SK-N-SH treated with all-trans-retinoic acid at 6 μM for 48 hours (cell line): ENCODE measurements around the gene SOX1.

Experiments
- ATAC-seq: fragments of 200-7000 bp; cut with Tn5 transposase; 3 replicates; pipeline ENCODE4 v1.9.1; 2020; ENCODE audit warnings: mild to moderate bottlenecking, moderate library complexity
- ARNTL ChIP-seq: fragments of 450-650 bp; formaldehyde crosslinking; IDR thresholded peaks from 2 replicates; pipeline ENCODE4 v1.5.0; 2020; ENCODE audit warnings: low read depth, mild to moderate bottlenecking, moderate library complexity, borderline replicate concordance
- CSDC2 ChIP-seq: fragments of 250-450 bp; sonication (Bioruptor Pico); IDR thresholded peaks from 2 replicates; pipeline ENCODE4 v1.5.0; 2020; ENCODE audit warnings: mild to moderate bottlenecking, moderate library complexity
- ESRRG ChIP-seq: fragments of 250-450 bp; sonication (Bioruptor Pico); IDR thresholded peaks from 2 replicates; pipeline ENCODE4 v1.6.1; 2021; ENCODE audit warnings: mild to moderate bottlenecking
- GLIS3 ChIP-seq: fragments of 250-450 bp; sonication (Bioruptor Pico); IDR thresholded peaks from 2 replicates; pipeline ENCODE4 v1.5.0; 2020; ENCODE audit warnings: mild to moderate bottlenecking, moderate library complexity
- ISL1 ChIP-seq: fragments of 250-450 bp; sonication (Bioruptor Pico); IDR thresholded peaks from 2 replicates; pipeline ENCODE4 v2.1.2; 2022; ENCODE audit warnings: mild to moderate bottlenecking, moderate library complexity
- PPARA ChIP-seq: fragments of 250-450 bp; sonication (Bioruptor Pico); IDR thresholded peaks from 2 replicates; pipeline ENCODE4 v1.5.0; 2020; ENCODE audit warnings: mild to moderate bottlenecking, borderline replicate concordance
- RARB ChIP-seq: fragments of 250-450 bp; sonication (Bioruptor Pico); IDR thresholded peaks from 2 replicates; pipeline ENCODE4 v1.8.0; 2021; ENCODE audit warnings: mild to moderate bottlenecking, moderate library complexity
- TCF4 ChIP-seq: fragments of 250-450 bp; sonication (Bioruptor Pico); IDR thresholded peaks from 2 replicates; pipeline ENCODE4 v1.8.0; 2021; ENCODE audit warnings: mild to moderate bottlenecking, moderate library complexity, borderline replicate concordance
- TOX ChIP-seq: fragments of 250-450 bp; sonication (Bioruptor Pico); IDR thresholded peaks from 2 replicates; pipeline ENCODE4 v1.8.0; 2021; ENCODE audit warnings: mild to moderate bottlenecking, moderate library complexity, borderline replicate concordance
- ZC3H10 ChIP-seq: fragments of 250-450 bp; sonication (Bioruptor Pico); IDR thresholded peaks from 2 replicates; pipeline ENCODE4 v1.5.1; 2021; ENCODE audit warnings: mild to moderate bottlenecking, moderate library complexity
- ZFP3 ChIP-seq: fragments of 250-450 bp; sonication (Bioruptor Pico); IDR thresholded peaks from 2 replicates; pipeline ENCODE4 v1.5.0; 2020; ENCODE audit warnings: mild to moderate bottlenecking, moderate library complexity
- ZFP30 ChIP-seq: fragments of 450-650 bp; formaldehyde crosslinking; IDR thresholded peaks from 2 replicates; pipeline ENCODE4 v1.5.0; 2022; ENCODE audit warnings: mild to moderate bottlenecking, moderate library complexity
- ZNF565 ChIP-seq: fragments of 450-650 bp; formaldehyde crosslinking; conservative IDR thresholded peaks from 2 replicates; pipeline ENCODE4 v1.5.0; 2020; ENCODE audit warnings: low read depth, mild to moderate bottlenecking, moderate library complexity
- ZNF70 ChIP-seq: fragments of 450-650 bp; formaldehyde crosslinking; IDR thresholded peaks from 2 replicates; pipeline ENCODE4 v1.5.0; 2020; ENCODE audit warnings: mild to moderate bottlenecking, moderate library complexity
- ZNF8 ChIP-seq: fragments of 450-650 bp; formaldehyde crosslinking; IDR thresholded peaks from 2 replicates; pipeline ENCODE4 v1.5.0; 2020; ENCODE audit warnings: mild to moderate bottlenecking, moderate library complexity
- TF ChIP-seq, protein P1 (sequence below): fragments of 250-450 bp; sonication (Bioruptor Pico); IDR thresholded peaks from 2 replicates; pipeline ENCODE4 v1.5.0; 2020; ENCODE audit warnings: mild to moderate bottlenecking, moderate library complexity
- TF ChIP-seq, protein P2 (sequence below): fragments of 250-450 bp; sonication (Bioruptor Pico); IDR thresholded peaks from 2 replicates; pipeline ENCODE4 v1.8.0; 2020; ENCODE audit warnings: mild to moderate bottlenecking, moderate library complexity, borderline replicate concordance
- TF ChIP-seq, protein P3 (sequence below): fragments of 250-450 bp; sonication (Bioruptor Pico); IDR thresholded peaks from 2 replicates; pipeline ENCODE4 v1.8.0; 2021; ENCODE audit warnings: low read depth, mild to moderate bottlenecking, moderate library complexity, borderline replicate concordance
- TF ChIP-seq, protein P4 (sequence below): fragments of 250-450 bp; sonication (Bioruptor Pico); IDR thresholded peaks from 2 replicates; pipeline ENCODE4 v1.5.1; 2021; ENCODE audit warnings: mild to moderate bottlenecking, moderate library complexity

The SOX1 gene

DNA sequence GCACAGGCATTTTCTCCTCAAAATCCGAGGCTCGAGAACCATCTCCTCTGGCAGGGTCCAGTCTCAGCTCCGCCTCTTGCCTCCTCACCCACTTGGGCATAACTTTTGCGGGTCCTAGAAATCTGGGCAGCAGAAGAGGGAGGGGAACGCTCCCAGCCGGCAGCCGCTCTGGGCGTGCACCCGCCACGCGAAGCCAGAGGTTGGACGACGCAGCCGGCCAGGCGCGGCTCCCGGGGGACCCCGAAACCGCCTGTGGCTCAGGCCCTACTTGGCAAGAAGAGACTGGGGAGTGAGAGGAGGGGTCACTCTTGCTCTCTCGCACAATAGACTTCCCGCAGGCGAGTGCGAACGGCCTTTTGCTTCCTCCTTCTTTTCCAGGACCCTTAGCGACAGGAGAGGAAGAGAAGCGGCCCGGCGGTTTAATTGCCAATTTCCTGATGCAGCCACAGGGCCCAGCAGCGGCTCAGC is 6.0 kb upstream of the SOX1 start (continued):
- TF ChIP-seq, protein P1, sequence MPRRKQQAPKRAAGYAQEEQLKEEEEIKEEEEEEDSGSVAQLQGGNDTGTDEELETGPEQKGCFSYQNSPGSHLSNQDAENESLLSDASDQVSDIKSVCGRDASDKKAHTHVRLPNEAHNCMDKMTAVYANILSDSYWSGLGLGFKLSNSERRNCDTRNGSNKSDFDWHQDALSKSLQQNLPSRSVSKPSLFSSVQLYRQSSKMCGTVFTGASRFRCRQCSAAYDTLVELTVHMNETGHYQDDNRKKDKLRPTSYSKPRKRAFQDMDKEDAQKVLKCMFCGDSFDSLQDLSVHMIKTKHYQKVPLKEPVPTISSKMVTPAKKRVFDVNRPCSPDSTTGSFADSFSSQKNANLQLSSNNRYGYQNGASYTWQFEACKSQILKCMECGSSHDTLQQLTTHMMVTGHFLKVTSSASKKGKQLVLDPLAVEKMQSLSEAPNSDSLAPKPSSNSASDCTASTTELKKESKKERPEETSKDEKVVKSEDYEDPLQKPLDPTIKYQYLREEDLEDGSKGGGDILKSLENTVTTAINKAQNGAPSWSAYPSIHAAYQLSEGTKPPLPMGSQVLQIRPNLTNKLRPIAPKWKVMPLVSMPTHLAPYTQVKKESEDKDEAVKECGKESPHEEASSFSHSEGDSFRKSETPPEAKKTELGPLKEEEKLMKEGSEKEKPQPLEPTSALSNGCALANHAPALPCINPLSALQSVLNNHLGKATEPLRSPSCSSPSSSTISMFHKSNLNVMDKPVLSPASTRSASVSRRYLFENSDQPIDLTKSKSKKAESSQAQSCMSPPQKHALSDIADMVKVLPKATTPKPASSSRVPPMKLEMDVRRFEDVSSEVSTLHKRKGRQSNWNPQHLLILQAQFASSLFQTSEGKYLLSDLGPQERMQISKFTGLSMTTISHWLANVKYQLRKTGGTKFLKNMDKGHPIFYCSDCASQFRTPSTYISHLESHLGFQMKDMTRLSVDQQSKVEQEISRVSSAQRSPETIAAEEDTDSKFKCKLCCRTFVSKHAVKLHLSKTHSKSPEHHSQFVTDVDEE (CRISPR knock-in tag): no peak
- TF ChIP-seq ZNF70 (no peak), CSDC2 (no peak), ARNTL (CRISPR knock-in tag) (no peak), ZNF565 (CRISPR knock-in tag) (no peak), ESRRG (CRISPR knock-in tag) (no peak), ZFP30 (CRISPR knock-in tag) (no peak)
- TF ChIP-seq, all 23 proteins: peak for 0

DNA sequence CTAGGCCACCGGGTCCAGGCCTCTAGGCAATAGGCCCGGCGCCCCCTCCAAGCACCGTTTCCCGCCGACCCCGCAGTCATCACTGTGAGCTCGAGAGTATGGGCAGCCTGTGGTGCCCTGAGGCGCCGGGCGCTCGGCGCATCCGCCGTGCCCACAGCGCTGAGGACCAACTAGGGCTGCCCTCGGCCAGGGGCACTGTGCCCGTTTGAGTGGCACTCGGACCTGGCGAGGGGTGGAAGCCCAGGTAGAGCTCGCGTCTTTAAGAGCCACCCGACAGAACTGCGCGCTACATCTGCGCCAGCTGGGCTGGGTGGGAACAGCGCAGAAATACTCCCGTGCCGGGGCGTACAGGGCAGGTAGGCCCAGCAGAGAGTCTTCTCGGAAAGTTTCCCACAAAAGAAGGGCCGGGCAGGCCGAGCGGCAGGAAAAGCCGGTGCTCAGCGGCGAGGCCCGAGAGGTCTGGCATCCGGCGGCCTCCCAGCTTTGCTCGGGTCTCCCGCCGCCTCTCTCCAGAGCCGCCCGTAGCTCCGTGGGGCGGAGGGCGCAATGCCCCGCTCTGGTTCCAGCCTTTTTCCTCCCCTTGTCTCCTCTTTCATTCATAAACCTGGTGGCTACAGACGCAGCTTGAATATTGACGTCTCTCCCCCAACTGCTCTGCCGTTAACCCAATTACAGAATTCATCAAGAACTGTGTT is 5.4 kb upstream of the SOX1 start:
- ATAC-seq: no peak
- TF ChIP-seq RARB (CRISPR knock-in tag): no peak
- no peak for TF ChIP-seq ESRRG (CRISPR knock-in tag)
- TF ChIP-seq, all 23 proteins: peak for 0

DNA sequence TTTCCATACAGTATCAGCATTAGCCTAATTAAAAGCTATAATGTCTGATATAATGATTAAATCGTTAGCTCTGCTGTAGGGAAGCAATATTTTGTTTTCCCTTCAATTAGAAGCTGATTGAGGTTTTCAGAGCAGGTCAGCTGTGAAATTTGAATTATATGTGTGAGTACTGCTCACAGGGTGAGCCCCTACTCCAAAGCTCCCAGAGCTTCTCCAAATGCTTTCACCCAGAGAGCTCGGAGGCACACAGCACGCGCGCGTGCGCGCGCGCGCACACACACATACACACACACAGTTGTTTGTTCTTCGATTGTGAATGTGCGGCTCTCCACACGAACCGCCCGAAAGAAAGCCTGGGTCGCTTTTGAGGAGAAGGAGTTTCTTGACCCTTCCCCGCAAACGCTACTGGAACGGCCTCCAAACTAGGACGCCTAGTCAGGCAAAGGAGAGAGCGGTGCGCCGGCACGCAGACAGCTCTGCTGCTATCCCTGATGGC is 4.8 kb upstream of the SOX1 start:
- ATAC-seq: no peak
- TF ChIP-seq ARNTL (CRISPR knock-in tag) (no peak), PPARA (CRISPR knock-in tag) (no peak), TCF4 (CRISPR knock-in tag) (no peak), ZNF565 (CRISPR knock-in tag) (no peak), GLIS3 (CRISPR knock-in tag) (no peak), ZFP3 (CRISPR knock-in tag) (no peak), ZNF8 (no peak), ISL1 (CRISPR knock-in tag) (no peak), RARB (CRISPR knock-in tag) (no peak), ZC3H10 (CRISPR knock-in tag) (no peak), ZFP30 (CRISPR knock-in tag) (no peak), ESRRG (CRISPR knock-in tag) (no peak), CSDC2 (no peak), ZNF70 (no peak), TOX (CRISPR knock-in tag) (no peak)
- TF ChIP-seq, protein P2, sequence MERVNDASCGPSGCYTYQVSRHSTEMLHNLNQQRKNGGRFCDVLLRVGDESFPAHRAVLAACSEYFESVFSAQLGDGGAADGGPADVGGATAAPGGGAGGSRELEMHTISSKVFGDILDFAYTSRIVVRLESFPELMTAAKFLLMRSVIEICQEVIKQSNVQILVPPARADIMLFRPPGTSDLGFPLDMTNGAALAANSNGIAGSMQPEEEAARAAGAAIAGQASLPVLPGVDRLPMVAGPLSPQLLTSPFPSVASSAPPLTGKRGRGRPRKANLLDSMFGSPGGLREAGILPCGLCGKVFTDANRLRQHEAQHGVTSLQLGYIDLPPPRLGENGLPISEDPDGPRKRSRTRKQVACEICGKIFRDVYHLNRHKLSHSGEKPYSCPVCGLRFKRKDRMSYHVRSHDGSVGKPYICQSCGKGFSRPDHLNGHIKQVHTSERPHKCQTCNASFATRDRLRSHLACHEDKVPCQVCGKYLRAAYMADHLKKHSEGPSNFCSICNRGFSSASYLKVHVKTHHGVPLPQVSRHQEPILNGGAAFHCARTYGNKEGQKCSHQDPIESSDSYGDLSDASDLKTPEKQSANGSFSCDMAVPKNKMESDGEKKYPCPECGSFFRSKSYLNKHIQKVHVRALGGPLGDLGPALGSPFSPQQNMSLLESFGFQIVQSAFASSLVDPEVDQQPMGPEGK (CRISPR knock-in tag): no peak
- TF ChIP-seq, protein P3, sequence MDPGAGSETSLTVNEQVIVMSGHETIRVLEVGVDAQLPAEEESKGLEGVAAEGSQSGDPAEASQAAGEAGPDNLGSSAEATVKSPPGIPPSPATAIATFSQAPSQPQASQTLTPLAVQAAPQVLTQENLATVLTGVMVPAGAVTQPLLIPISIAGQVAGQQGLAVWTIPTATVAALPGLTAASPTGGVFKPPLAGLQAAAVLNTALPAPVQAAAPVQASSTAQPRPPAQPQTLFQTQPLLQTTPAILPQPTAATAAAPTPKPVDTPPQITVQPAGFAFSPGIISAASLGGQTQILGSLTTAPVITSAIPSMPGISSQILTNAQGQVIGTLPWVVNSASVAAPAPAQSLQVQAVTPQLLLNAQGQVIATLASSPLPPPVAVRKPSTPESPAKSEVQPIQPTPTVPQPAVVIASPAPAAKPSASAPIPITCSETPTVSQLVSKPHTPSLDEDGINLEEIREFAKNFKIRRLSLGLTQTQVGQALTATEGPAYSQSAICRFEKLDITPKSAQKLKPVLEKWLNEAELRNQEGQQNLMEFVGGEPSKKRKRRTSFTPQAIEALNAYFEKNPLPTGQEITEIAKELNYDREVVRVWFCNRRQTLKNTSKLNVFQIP (CRISPR knock-in tag): no peak
- TF ChIP-seq, protein P1 (CRISPR knock-in tag): no peak
- TF ChIP-seq, protein P4, sequence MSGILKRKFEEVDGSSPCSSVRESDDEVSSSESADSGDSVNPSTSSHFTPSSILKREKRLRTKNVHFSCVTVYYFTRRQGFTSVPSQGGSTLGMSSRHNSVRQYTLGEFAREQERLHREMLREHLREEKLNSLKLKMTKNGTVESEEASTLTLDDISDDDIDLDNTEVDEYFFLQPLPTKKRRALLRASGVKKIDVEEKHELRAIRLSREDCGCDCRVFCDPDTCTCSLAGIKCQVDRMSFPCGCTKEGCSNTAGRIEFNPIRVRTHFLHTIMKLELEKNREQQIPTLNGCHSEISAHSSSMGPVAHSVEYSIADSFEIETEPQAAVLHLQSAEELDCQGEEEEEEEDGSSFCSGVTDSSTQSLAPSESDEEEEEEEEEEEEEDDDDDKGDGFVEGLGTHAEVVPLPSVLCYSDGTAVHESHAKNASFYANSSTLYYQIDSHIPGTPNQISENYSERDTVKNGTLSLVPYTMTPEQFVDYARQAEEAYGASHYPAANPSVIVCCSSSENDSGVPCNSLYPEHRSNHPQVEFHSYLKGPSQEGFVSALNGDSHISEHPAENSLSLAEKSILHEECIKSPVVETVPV (CRISPR knock-in tag): no peak
